Smooth muscle cell (in vitro differentiated cells): ENCODE measurements around the gene FAF1. TPM values are rescaled to one million over a fixed set of nuclear protein-coding genes. Genes with fewer than 3 reads are reported as not detected.
"Not testable (repeated sequence)": the region's sequence is repeated elsewhere in the genome, so short reads cannot be mapped to it uniquely, and the experiment has no call there.

Experiments
- DNase-seq: peaks from one replicate; lab custom pipeline; 2025; ENCODE audit not compliant: unreplicated experiment; lab: John Stamatoyannopoulos, UW
- H2AFZ ChIP-seq: fragments of 200-600 bp; sonication (generic); 2 replicates; pipeline ENCODE4 v1.6.0; 2016; ENCODE audit warnings: antibody characterized with exemption, low read depth, mild to moderate bottlenecking
- H3F3A ChIP-seq: fragments of 200-600 bp; sonication (generic); 2 replicates; pipeline ENCODE4 v1.6.0; 2017; ENCODE audit warnings: antibody characterized with exemption, low read depth
- H3K27ac ChIP-seq: fragments of 200-600 bp; sonication (generic); 2 replicates; pipeline ENCODE4 v1.5.1; 2016; ENCODE audit warnings: low read depth, mild to moderate bottlenecking
- H3K27me3 ChIP-seq: fragments of 200-600 bp; sonication (generic); 2 replicates; pipeline ENCODE4 v1.6.1; 2016; ENCODE audit warnings: low read depth, mild to moderate bottlenecking
- H3K36me3 ChIP-seq: fragments of 200-600 bp; sonication (generic); 2 replicates; pipeline ENCODE4 v1.5.1; 2016; ENCODE audit warnings: low read depth
- H3K4me1 ChIP-seq: fragments of 200-600 bp; sonication (generic); 2 replicates; pipeline ENCODE4 v1.5.1; 2016; ENCODE audit warnings: low read depth
- H3K4me2 ChIP-seq: fragments of 200-600 bp; sonication (generic); 2 replicates; pipeline ENCODE4 v1.6.0; 2016; ENCODE audit warnings: mild to moderate bottlenecking
- H3K4me3 ChIP-seq: fragments of 200-600 bp; sonication (generic); 2 replicates; pipeline ENCODE4 v1.5.1; 2016; ENCODE audit warnings: mild to moderate bottlenecking
- H3K79me2 ChIP-seq: fragments of 200-600 bp; sonication (generic); 2 replicates; pipeline ENCODE4 v1.6.0; 2016; ENCODE audit warnings: low read depth, mild to moderate bottlenecking
- H3K9ac ChIP-seq: fragments of 200-600 bp; sonication (generic); 2 replicates; pipeline ENCODE4 v1.6.0; 2016; ENCODE audit warnings: low read depth
- H3K9me3 ChIP-seq: fragments of 200-600 bp; sonication (generic); replicated peaks from 2 replicates; pipeline ENCODE4 v1.5.1; 2016; ENCODE audit warnings: low read depth
- H4K20me1 ChIP-seq: fragments of 200-600 bp; sonication (generic); 2 replicates; pipeline ENCODE4 v1.6.0; 2016; ENCODE audit warnings: low read depth
- WGBS: methylation state at CpG from one replicate; pipeline ENCODE4 v1.1.7; 2016; ENCODE audit warnings: low lambda C conversion rate; 5-methylcytosine and 5-hydroxymethylcytosine counted together
- polyA plus RNA-seq: library from polyadenylated mRNA; unstranded; fragments of >200 nt; fragmentation: Nextera tagmentation; extraction: Ambion mirVana; gene quantifications from 2 replicates; pipeline ENCODE4 v1.2.1, GENCODE V29; 2016
- total RNA-seq: library from RNA; depleted of rRNA; stranded (reverse); fragments of >200 nt; gene quantifications from 2 replicates; pipeline ENCODE4 v1.2.3, GENCODE V29; 2014
- TF ChIP-seq, protein P1 (sequence below): fragments of 200-600 bp; sonication (generic); IDR thresholded peaks from 2 replicates; pipeline ENCODE4 v1.5.1; 2017; ENCODE audit warnings: borderline replicate concordance, mild to moderate bottlenecking, antibody characterized with exemption; ENCODE audit not compliant: insufficient read depth, poor library complexity, severe bottlenecking

FAF1 gene
- total and polyA plus RNA-seq, 2 experiments from 2014 or later: 51.5 to 51.6 TPM

DNA sequence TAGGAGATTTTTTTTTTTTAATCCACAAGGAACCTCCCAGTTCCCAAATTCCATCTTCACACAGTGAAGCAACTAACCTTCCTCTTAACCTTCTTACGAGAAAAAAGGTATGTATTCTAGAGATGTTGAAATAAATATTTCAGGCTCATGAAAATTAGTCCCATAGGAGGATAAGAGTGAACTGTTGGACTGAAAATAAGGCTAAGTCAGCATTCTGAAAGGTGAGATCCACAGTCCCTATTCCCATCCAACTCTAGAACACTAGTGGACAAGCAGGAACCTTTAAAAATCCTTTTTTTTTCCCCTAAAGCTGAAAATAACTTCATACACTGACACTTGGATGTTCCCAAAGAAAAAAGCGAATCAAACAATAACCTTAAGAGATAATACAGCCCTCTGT, 44.4 kb downstream of the FAF1 start:
- 94% methylated on average over 2 of the region's 2 CpGs for WGBS
- peaks cover 11% of the 10 kb centered on the region for H3K79me2 ChIP-seq

DNA sequence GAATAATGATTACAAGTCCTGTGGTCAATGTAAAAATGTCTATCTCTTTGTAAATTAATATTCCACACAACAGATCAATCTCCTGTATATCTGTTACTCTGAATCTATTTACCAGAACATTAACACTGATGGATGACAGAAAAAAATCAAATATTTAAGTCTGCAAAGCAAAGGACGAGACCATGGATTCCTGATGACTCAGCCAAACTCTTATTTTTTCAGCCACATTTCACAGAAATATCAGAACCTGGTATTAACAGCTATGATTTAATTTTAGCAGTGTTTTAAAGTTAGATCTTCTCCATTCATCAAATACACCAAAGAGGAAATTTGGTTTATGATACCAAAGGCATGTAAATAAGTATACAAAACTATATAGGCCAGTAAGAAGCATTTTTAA, 46.1 kb downstream of the FAF1 start:
- no peaks in the 10 kb centered on the region for H3K4me1 ChIP-seq
- H3K9ac ChIP-seq: no peak overlapping the region
- H4K20me1 ChIP-seq: peaks cover 56% of the 10 kb centered on the region
- H3F3A ChIP-seq: no peaks in the 10 kb centered on the region
- no peak overlapping the region for H2AFZ ChIP-seq
- 74% methylated on average over 1 of the region's 1 CpG for WGBS
- peaks cover 4% of the 10 kb centered on the region for H3K79me2 ChIP-seq
- no peaks in the 10 kb centered on the region for H3K36me3 ChIP-seq
- H3K27me3 ChIP-seq: no peaks in the 10 kb centered on the region
- H3K4me3 ChIP-seq: no peak overlapping the region
- TF ChIP-seq, protein P1, sequence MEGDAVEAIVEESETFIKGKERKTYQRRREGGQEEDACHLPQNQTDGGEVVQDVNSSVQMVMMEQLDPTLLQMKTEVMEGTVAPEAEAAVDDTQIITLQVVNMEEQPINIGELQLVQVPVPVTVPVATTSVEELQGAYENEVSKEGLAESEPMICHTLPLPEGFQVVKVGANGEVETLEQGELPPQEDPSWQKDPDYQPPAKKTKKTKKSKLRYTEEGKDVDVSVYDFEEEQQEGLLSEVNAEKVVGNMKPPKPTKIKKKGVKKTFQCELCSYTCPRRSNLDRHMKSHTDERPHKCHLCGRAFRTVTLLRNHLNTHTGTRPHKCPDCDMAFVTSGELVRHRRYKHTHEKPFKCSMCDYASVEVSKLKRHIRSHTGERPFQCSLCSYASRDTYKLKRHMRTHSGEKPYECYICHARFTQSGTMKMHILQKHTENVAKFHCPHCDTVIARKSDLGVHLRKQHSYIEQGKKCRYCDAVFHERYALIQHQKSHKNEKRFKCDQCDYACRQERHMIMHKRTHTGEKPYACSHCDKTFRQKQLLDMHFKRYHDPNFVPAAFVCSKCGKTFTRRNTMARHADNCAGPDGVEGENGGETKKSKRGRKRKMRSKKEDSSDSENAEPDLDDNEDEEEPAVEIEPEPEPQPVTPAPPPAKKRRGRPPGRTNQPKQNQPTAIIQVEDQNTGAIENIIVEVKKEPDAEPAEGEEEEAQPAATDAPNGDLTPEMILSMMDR: no peak
- no peak overlapping the region for H3K27ac ChIP-seq
- H3K9me3 ChIP-seq: no peaks in the 10 kb centered on the region
- H3K4me2 ChIP-seq: no peak overlapping the region
- DNase-seq: no peak

More for the DNA sequence above, 44.4 kb downstream of the FAF1 start:
- no peak overlapping the region for H3K4me2 ChIP-seq
- no peaks in the 10 kb centered on the region for H3K27me3 ChIP-seq
- H2AFZ ChIP-seq: no peak overlapping the region
- H3K4me3 ChIP-seq: no peak overlapping the region
- H3K9me3 ChIP-seq: no peaks in the 10 kb centered on the region
- no peaks in the 10 kb centered on the region for H3F3A ChIP-seq
- no peaks in the 10 kb centered on the region for H3K4me1 ChIP-seq
- no peak for DNase-seq
- H3K36me3 ChIP-seq: no peaks in the 10 kb centered on the region
- no peak overlapping the region for H3K9ac ChIP-seq
- peaks cover 56% of the 10 kb centered on the region for H4K20me1 ChIP-seq
- H3K27ac ChIP-seq: no peak overlapping the region
- TF ChIP-seq, protein P1: no peak

DNA sequence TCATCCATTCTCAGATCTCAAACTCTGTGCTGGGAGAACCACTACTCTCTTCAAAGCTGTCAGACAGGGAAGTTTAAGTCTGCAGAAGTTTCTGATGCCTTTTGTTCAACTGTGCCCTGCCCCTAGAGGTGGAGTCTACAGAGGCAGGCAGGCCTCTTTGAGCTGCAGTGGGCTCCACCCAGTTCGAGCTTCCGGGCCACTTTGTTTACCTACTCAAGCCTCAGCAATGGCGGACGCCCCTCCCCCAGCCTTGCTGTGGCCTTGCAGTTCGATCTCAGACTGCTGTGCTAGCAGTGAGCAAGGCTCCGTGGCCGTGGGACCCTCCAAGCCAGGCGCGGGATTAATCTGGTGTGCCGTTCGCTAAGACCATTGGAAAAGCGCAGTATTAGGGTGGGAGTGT, 49.7 kb downstream of the FAF1 start:
- not testable (repeated sequence) for DNase-seq, H3K4me3 ChIP-seq, H3K79me2 ChIP-seq, H3K9ac ChIP-seq, H3K4me1 ChIP-seq, H3K36me3 ChIP-seq, H3K27me3 ChIP-seq, H3K4me2 ChIP-seq, H3F3A ChIP-seq, H2AFZ ChIP-seq, H3K27ac ChIP-seq, H3K9me3 ChIP-seq
- H4K20me1 ChIP-seq: peaks cover 30% of the 10 kb centered on the region
- WGBS: 78% methylated on average over 12 of the region's 12 CpGs

DNA sequence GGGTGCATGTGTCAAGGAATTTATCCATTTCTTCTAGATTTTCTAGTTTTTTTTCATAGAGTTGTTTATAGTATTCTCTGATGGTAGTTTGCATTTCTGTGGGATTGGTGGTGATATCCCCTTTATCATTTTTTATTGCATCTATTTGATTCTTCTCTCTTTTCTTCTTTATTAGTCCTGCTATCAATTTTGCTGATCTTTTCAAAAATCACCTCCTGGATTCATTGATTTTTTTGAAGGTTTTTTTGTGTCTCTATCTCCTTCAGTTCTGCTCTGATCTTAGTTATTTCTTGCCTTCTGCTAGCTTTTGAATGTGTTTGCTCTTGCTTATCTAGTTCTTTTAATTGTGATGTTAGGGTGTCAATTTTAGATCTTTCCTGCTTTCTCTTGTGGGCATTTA, 52.5 kb downstream of the FAF1 start:
- H4K20me1 ChIP-seq, H3K9me3 ChIP-seq, H3K36me3 ChIP-seq, H3K27me3 ChIP-seq, H3K4me2 ChIP-seq, H3K27ac ChIP-seq, DNase-seq, H3K4me3 ChIP-seq, H3K9ac ChIP-seq, H3F3A ChIP-seq, H3K79me2 ChIP-seq, H2AFZ ChIP-seq, H3K4me1 ChIP-seq: not testable (repeated sequence)

DNA sequence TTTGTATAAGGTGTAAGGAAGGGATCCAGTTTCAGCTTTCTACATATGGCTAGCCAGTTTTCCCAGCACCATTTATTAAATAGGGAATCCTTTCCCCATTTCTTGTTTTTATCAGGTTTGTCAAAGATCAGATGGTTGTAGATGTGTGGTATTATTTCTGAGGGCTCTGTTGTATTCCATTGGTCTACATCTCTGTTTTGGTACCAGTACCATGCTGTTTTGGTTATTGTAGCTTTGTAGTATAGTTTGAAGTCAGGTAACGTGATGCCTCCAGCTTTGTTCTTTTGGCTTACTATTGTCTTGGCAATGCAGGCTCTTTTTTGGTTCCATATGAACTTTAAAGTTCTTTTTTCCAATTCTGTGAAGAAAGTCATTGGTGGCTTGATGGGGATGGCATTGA, 54.0 kb downstream of the FAF1 start:
- H3K27me3 ChIP-seq, H3K79me2 ChIP-seq, H3K9me3 ChIP-seq, H3K4me2 ChIP-seq, H3K4me3 ChIP-seq, H3K27ac ChIP-seq, H3K4me1 ChIP-seq, H3K9ac ChIP-seq, H3F3A ChIP-seq, H2AFZ ChIP-seq, H3K36me3 ChIP-seq, DNase-seq: not testable (repeated sequence)
- H4K20me1 ChIP-seq: peaks cover 10% of the 10 kb centered on the region
- 100% methylated on average over 1 of the region's 1 CpG for WGBS
